GM21390 (cell line): ENCODE results near the gene KANSL1L.
"Not testable (repeated sequence)": the region's sequence is repeated elsewhere in the genome, so short reads cannot be mapped to it uniquely, and the experiment has no call there.

Source experiments
- ATAC-seq: cut with Tn5 transposase; IDR thresholded peaks from one replicate; pipeline ENCODE4 v1.9.1; 2021; ENCODE audit not compliant: unreplicated experiment

The KANSL1L gene, protein sequence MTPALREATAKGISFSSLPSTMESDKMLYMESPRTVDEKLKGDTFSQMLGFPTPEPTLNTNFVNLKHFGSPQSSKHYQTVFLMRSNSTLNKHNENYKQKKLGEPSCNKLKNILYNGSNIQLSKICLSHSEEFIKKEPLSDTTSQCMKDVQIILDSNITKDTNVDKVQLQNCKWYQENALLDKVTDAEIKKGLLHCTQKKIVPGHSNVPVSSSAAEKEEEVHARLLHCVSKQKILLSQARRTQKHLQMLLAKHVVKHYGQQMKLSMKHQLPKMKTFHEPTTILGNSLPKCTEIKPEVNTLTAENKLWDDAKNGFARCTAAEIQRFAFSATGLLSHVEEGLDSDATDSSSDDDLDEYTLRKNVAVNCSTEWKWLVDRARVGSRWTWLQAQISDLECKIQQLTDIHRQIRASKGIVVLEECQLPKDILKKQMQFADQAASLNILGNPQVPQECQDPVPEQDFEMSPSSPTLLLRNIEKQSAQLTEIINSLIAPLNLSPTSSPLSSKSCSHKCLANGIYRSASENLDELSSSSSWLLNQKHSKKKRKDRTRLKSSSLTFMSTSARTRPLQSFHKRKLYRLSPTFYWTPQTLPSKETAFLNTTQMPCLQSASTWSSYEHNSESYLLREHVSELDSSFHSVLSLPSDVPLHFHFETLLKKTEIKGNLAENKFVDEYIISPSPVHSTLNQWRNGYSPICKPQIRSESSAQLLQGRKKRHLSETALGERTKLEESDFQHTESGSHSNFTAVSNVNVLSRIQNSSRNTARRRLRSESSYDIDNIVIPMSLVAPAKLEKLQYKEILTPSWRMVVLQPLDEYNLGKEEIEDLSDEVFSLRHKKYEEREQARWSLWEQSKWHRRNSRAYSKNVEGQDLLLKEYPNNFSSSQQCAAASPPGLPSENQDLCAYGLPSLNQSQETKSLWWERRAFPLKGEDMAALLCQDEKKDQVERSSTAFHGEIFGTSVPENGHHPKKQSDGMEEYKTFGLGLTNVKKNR

GRCh38 chr2:210171309-210172218, at the start of gene KANSL1L:
Gene KANSL1L, minus strand, starts transcription at chr2:210171409. Its CDS starts 16,827 bp downstream, at chr2:210154582.
- ATAC-seq: peak; percentile 72

DNA sequence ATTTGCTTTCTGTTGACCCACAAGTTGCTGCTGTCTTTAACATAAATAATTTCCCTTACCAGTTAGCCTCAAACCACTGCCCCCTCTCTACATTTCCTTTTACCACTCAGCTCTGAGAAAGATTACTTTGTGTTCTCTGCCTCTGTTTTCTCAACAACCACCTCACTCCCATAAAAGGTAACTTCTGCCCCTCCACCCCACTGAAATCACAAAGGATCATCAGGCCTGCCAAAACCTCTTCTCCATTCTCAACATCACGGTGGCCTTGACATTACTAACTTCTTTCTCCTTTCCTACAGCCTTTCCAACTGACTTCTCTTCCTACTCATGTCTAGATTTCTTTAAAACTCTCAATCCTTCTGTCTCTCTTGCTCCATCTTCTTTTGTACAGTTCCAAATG, 43.9 kb upstream of the KANSL1L start:
- no peak for ATAC-seq

GRCh38 chr2:210210185-210210584, 39.0 kb upstream of the KANSL1L start:
- no peak for ATAC-seq

- ATAC-seq: no peak
Measured at GRCh38 chr2:210207929-210208328, 36.7 kb upstream of the KANSL1L start.

DNA sequence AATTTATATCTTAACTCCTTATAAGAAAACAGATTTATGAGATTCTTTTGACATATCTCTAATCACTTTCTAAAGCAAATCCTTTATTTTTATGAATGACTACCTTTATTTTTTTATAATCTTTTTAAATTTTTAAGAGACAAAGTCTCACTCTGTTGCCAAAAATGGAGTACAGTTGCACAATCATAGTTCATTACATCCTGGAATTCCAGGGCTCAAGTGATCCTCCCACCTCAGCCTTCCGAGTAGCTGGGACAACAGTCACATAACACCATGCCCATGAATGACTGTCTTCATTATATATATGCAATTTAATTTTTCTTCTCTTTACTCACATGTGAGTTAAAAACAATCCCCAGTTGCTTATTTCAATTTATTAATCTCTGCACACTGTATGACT, 32.3 kb upstream of the KANSL1L start:
- ATAC-seq: no peak

DNA sequence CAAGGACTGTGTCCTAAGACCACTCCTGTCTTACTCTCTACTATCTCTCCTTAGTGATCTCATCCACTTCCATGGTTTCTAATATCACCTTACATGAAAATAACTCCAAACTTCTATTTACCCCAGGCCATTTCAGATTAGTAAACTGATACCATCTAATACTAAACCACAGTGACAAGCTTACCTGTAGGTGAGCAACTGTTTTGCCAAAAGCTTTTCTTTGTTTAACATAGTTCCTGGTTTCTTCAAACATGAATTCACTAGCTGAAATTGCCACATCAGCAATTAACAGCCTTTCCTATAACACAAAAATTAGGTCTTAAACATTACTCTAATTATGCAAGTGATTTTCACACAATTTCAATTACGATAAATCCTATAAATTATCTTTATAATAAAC, 31.9 kb upstream of the KANSL1L start:
- no peak for ATAC-seq

DNA sequence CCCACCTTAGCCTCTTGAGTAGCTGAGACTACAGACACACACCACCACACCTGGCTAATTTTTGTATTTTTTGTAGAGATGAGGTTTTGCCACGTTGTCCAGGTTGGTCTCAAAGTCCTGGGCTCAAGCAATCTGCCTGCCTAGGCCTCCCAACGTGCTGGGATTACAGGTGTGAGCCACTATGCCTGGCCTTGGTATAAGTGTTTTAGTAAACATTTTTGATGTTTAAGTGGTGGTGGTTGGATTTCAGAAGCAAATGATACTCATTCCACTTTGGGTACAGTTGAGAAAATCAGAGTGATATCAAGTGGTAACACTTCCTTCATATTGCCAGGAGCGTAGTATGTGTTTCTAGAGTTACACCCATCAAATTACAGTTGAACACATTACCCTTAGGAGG, 28.6 kb upstream of the KANSL1L start:
- ATAC-seq: no peak

DNA sequence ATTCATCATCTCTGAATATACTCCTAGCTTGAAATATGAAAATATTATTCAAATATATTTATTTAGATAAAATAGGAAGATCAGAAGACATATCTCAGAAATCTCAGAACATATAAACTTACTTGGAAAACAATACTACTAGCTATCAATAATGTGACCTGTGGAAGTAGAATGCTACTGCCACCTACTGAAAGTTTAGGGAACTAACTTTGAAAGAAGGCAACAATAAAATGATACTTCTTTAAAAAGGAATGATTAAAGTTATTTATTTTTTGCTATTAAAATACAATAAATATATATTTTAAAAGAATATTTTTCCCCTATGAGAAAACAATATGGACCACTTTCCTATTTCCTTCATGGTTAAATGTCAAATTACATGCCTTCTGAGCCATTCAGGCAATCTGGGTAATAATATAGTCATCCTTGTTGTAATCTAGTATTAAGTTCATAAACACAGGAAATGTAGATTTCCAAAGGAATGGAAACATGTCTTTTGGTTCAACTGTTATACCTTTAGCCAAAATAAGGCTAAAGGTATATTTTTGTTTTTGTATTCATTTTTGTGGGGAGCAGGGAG, 28.1 kb upstream of the KANSL1L start:
- ATAC-seq: peak; percentile 64

GRCh38 chr2:210198326-210198725, 27.1 kb upstream of the KANSL1L start:
- no peak for ATAC-seq

GRCh38 chr2:210197720-210198119, 26.5 kb upstream of the KANSL1L start:
- no peak for ATAC-seq

DNA sequence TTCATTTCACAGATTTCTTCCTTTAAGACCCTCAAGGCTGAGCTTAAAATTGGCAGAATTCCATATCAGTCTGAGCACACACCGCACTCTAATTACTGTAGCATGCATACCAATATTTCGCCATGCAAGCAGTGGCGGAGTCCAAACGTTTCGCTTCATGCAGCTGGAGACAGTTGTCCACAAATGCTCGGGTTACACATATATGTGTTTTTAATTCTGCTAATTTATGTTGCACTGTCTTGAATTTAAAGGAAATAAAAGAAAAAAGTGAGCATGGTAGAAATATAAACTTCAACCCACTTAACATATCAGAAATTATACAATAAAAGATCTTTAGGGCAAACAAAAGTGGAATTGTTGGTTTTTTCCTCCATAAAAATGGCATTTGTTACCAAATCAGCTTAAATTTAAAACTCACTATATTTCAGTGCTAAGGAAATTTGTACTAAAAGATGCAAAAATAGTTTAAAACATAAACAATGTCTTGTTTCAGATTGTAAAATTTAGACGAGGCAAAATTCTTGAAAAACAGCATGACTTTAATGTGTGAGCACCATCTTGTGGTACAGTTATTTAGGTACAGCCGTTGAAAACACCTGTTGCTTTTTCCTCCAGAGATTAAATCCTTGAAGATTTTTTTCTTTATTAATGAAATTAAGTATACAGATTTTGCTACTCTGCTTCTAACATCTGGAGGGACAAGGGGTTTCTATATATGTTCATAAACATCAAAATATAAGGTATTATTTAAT, 24.1 kb upstream of the KANSL1L start:
- no peak for ATAC-seq

DNA sequence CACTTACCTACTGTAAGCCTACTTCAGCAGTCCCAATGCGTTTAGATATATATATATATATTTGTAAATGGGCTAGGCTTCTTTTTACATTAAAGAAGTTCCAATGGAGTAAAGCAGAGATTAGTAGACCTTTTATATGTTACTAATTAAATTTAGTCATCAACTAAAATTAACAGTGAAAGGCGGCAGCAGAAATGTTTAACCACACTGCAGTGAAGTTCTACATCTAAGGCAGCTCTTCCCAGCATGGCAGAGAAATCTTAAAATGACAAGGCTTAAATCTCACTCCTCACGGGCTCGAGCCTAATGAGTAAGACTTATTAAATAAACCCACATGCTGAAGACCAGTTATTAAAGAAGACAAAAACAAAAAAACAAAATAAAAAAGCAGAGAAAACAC, 19.1 kb upstream of the KANSL1L start:
- no peak for ATAC-seq

GRCh38 chr2:210189452-210190138, 18.4 kb upstream of the KANSL1L start:
- no peak for ATAC-seq

- no peak for ATAC-seq
Measured at GRCh38 chr2:210188755-210189154, 17.5 kb upstream of the KANSL1L start.

- ATAC-seq: no peak
Measured at GRCh38 chr2:210188190-210188589, 17.0 kb upstream of the KANSL1L start.

- ATAC-seq: not testable (repeated sequence)
Measured at GRCh38 chr2:210183936-210184335, 12.7 kb upstream of the KANSL1L start.

GRCh38 chr2:210181606-210182088, 10.4 kb upstream of the KANSL1L start:
- ATAC-seq: not testable (repeated sequence)

- not testable (repeated sequence) for ATAC-seq
Measured at GRCh38 chr2:210181033-210181605, 9.9 kb upstream of the KANSL1L start.

- ATAC-seq: no peak
Measured at GRCh38 chr2:210180477-210180876, 9.3 kb upstream of the KANSL1L start.
